Dermis blood vessel endothelial cell (primary cell): ENCODE results near the gene UST. TPM values are rescaled to one million over a fixed set of nuclear protein-coding genes. Genes with fewer than 3 reads are reported as not detected.
A peak's percentile ranks its signal among the peaks of the same experiment; 100 is the strongest.

Experiments used
- DNase-seq: peaks from one replicate; pipeline ENCODE4 v3.0.0; 2010
- total RNA-seq: library from RNA; depleted of rRNA; stranded (reverse); fragments of >200 nt; gene quantifications from 2 replicates; pipeline ENCODE4 v1.2.3, GENCODE V29; 2014

The UST gene
- total RNA-seq, 1 donor from 2014 or later: 0.34 TPM

DNA sequence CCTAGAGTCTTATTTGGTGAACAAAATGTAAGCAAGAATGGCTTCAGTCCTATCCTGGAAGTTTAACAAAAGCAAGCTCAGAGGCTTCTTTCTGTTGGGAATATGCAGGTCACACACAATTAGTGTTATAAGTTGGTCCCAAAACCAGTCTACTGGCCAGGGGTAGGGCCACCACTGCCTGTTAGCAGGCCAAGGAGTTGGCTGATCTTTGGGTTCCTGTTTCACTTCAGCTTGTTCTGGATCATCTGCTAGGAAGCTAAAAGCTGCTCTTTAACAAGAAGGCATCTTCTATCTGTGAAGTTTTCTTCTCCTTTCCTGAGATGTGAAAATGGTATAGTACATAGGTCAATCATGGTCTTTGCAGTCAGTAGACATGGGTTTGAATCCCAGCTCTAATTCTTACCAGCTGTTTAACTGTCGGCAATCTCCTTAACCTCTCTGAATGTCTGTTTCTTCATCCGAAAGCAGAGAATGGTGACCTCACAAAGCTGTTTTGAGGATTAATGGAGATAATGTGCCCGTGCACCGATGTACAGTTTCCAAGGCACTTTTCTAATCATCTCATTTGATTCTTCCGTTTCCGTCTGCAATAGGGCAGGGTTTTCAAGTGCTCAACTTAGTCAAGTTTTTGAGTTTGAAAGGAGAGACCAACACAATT, 299.5 kb downstream of the UST start:
- DNase-seq: no peak

DNA sequence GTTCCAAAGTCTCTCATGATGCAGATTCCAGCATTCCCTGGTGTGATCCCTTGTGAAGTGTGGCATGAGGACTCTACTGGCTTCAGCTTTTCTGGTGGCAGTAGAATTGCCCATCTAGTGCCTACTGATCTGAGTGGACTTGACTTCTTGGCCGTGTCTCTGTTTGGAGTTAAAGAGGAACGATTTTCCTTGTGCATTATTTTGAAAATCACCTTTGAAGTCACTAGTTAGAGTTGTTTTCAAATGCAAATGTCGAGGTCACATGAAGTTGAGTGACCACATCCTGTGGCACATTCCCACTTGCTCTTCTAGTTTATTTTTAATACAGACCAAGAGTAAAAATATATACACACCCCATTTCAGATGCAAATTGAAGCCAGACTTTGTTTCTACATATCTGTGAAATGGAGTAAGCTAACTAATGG, 300.0 kb downstream of the UST start:
- DNase-seq: no peak

DNA sequence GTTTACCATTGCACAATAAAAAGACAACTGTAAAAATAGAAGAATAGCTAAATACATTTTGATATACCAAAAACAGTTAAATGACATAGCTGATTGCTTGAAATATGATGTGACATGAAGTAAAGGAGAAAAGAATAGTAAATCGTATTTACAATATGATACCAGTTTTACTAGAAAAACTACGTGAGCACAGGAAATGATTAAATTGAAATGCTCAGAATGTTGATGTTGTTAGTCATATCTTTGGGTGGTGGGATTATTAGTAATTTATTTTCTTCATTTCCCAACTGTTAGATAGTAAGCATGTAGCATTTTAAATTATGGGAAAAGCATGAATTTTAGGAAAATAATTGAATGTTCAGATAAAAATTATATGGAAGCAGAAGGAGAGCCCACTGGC, 302.4 kb downstream of the UST start:
- peak; percentile 45 for DNase-seq

DNA sequence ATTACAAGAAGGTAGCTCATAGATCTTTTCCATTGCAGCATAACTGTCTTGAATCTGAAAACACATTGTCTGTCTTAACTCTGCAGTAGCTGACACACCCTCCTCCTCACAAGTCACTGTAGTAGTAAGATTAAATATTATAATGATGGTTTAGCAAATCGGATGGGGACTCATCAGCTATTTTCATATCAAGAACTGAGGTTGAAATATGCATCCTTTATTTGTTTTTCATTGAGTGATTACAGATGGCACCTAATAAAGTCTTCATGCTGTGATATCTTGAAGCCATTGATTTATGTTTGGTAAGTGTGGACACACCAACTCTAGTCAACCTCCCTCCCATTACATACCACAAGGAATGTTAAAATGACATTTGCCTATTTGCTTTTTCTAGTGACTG, 303.3 kb downstream of the UST start:
- DNase-seq: no peak

DNA sequence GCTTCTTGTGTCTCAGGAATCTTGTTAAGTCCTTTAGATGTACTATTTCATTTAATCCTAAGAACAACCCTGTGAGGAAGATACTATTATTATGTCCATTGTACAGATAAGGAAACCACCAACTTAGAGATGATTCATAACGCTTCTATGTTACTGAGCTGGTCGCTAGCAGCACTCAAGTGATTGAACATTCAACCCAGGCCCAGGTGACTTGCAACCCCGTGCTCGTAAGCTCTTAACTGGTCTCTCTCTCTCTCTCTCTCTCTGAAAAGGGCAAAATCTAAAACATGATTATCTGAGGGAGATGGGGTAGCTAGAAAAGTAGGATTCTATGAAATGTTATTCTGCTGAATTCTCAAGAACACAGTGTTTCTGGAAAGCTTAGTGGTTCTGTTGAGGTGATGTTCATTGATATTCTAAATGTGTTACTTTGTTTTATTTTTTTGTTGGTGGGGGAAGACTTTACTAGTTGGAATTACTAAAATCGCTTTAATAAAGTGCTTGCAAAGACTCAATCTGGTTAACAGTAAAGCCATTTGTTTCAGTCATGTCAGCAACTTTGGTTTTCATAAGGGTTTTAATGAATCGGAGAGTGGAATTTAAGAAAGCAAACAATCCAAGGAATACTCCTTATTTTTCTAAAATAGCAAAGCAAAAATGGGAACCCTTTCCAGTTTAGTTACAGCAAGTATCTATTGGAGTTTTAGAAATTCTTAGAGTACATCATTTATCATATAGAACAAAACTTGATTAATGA, 305.7 kb downstream of the UST start:
- no peak for DNase-seq

DNA sequence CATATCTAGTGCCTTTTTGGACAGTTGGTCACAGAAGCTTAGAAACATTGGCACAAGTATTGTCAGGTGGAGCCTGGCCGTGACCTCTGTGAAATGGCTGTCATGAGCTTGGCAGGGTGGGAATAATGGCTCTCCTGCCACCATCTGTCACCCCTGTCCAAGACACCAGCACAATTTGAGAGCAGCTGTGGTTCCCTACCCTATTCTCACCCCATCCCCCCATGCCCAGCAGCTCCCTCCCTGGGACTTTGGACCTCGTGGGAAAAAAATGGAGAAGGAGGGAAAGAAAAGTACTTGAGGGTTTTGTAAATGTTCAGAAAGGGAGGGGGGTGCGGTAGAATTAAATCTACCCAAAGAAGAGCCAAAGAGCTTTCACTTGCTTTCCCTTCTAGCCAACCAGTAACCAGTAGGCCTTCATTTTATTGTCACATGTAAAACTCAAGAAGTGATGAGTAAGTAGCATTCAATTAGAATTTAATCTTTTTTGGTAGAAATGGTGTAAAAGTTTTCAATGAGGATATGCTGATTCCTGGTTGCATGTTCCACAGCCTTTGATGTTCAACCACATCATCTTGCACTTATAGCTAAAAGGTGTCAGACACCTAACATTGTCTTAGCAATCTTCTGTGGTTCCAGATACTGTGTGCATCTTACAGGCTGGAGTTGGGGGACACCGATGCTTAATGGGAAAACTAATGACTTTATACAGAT, 307.2 kb downstream of the UST start:
- no peak for DNase-seq

DNA sequence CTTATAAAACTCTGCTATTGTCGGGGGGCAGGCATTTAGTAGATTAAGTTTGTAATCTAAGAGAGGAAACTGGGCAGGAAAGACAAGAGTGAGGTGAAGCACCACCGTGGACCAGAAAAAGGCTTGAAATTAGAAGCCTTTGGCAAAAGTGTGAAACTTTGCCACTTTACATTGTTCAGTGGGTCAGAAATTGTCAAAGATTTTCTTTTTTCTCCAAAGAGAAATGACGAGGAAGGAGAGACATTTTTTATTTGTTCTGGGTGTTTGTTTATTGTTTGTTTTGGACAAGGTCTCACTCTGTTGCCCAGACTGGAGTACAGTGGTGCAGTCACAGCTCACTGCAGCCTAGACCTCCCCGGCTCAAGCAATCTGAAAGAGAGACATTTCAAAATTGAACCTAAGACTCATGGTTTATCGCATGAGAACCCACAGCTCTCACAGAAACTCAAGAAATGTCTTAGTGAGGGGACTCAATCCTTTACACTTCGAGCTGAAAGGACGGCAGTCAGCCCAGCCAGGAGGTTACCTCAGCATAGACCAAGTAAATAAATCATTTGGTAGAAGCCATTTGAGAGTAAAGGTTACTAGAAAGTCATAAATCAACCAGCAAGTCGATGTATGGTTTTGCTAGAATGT, 307.8 kb downstream of the UST start:
- DNase-seq: no peak

DNA sequence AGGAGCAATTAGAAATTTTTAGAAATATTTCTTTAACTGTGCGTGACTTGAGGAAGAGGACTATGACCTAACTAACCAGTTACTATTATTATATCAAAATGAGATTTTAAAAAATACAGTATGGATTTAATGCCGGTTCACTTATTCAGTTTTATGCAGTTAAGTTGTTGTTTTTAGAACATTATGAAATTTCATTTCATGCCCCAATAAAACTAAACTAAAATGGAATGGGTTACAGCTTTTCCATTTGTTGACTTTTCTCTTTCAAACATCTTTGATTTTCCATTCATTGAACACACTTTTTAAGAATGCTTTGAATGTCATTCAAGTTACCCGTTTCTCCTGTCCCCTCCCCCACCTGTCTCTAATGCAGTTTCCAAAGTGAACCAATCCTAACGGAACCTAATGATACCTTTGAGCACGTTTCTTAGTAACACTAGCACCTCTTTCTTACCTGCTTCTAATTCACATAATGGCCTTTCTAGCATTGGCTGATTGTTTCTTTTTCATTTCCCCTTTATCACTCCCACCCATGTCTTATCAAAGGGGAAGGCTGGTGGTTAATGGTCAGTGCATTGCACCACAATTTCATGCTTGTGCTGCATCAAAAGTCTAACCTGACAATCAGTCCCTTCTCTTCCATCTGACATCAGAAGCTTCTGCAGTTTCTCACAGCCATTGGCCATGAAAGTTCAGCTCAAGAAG, 308.5 kb downstream of the UST start:
- no peak for DNase-seq

DNA sequence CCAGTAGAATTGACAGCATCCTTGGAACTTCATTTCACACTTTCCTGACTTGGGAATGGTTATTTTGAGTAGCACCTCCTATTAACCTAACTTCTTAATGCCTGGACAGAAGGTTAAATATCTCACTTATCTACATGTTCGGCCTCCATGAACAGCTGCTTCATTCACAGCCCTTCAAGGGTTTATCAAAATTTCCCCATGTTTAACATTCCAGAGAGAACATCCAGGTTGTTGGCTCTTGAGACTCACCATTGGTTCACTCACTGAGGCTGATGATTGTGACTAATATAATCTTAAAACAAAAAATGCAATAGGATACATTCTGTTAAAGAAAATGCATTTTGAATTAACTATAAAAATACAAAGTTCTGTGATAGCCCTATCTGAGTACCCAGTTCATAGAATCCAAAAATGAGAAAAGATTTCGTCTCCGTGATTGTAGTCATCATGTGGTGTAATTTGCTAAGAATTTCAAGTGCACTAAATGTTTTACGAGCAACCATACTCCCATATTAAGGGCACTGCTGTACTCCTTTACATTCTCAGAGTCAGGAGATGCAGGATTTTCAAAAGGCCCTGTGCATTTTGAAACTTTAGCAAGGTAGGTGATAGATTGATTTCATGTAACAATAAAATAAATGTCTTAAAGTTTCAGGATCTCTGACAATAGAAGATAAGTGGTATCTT, 310.1 kb downstream of the UST start:
- no peak for DNase-seq

DNA sequence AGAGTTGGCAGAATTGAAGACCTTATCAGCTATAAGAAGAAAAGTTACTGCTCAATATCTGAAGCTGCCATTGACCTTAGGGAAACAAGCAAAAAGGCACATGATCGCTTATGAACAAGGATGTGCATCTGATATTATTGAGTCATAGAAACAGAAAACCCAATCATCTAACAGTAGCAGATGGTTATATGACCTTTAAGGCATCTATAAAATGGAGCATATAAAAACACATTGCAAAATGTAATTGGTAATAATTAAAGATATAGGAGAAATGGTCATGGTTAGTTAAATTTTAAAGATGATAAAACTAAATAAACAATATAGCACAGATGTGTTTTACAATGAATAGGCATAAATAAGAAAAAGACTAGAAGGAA, 310.6 kb downstream of the UST start:
- no peak for DNase-seq

DNA sequence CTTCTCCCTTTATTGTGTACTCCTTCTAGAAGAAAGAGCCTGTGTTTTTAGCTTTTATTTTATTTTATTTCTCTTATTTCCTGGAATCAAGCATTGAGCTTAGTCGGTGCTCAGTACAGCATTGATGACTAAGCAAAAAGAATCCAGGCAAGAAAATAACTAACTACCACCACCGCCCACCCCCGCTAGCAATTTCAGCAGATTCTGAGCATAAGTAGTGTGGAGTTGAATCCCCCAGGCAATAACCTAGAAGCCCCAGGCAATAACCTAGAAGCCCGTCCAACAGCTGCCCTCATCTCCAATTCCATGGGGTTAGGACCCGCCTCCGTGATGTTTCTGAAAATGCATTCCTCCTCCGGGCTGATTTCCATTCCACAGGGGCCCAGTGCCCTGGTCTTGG, 312.7 kb downstream of the UST start:
- no peak for DNase-seq

DNA sequence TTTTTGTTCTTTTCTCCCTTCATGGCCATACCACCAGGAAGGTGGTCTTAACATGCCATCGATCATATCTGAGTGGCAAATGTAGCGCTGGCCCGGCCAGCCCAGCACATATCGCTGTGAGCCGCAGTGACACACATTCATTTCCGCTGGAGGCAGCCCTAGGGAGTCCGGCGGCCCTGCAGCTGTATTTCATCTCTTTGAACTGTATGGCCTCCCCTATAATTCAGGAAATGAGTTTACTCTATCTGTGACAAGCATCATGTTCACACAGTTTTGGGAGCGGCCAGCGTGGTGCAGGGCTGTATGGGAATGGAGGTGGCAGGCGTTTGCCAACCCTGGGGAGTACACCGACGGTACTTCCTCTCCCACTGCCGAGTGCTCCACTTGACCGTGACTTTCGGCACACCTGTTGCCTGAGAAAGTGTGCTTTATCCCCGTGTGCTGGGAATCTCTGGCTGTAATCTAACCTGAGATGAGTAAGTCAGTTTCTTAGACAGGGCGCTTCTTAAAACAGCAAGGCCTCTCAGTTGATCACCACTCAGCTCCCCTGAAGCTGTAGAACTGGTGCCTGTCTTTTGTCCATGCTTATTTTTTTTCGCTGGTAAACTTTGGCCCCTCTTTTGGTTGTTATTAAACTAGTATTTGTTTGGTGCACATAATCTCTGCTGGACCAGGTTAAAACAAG, 313.6 kb downstream of the UST start:
- DNase-seq: peak; percentile 60

DNA sequence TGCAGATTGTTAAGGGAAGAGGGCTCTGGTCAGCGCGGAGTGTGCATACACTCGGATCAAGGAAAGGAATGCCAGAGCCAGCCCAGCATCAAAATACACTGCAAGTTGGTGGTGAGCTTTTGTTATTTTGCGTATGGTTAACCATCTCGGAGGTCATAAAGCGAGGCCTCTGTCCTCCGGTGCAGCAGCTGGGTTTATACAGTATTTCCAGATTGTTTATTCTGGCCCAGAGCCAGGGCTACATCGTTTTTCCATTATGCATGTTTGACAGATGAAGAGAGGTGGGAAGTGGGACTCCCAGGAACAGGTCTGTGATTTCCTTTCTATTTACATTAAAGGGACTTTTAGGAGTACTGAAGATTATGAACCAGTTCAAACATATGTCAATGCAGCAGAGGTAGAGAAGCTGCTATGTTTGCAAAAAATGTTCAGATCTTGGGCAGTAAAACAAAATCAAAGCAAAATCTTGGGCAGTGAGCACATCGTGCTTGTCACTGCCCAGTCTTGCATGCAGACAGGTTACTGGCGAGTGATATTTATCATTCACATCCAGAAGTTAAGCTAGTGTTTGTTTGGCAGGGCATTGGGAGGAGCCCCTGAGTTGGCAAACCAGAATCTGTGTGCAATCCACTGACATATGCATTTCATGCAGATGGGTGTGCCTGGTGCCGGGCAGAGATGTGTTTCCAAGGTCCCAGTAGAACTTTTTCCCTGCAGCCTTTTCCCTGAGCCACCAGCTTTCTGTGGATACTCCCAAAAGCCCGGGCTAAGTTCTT, 314.3 kb downstream of the UST start:
- peak; percentile 70 for DNase-seq

DNA sequence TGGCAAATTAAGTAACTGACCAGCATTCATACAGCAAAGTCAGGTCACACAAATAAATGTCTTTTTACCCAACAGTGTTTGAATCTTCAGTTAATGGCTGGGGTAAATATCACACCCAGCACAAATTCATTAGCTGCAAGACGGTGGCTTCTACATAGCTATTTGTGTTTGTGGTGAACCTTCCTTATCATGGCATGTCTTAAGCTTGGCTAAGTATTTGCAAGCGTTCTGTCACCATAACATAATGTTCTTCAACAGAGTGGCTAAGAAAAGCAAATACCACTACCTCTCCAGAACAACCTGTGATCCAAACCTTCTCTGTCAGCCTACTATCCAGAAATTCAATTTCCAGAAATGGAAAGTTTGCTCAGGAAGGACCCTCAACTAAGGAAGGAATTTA, 315.1 kb downstream of the UST start:
- DNase-seq: no peak

DNA sequence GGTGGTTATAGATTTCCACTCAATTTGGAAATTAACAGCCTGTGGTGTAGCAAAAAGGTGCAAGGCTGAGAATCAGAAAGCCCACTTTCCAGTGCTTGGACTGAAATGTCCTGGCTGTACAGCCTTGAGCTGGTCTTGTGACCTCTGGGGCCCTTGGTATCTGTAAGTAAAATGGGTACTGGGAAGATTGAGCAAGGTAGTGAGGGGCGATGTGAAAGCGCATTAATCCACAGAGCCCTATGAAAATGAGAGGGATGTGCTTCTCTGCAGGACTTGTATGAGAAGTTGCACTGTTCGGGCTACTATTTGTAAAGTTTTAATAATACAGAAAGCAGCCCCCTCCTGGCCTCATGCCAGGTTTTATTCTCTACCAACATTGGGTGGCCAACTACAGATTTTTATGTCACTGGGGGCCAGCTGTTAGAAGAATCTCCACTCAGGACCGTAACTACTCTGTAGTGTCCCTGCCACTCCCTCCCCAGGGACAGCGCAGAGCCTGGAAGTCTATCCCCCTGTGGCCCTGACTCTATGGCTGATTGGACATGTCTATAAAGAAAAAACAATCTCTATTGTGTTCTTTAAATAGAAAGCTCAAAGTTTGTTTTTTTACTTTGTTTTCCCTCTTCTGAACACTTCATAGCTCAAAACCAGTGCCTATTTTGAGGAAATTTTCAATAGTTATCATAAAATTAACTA, 316.0 kb downstream of the UST start:
- DNase-seq: no peak

DNA sequence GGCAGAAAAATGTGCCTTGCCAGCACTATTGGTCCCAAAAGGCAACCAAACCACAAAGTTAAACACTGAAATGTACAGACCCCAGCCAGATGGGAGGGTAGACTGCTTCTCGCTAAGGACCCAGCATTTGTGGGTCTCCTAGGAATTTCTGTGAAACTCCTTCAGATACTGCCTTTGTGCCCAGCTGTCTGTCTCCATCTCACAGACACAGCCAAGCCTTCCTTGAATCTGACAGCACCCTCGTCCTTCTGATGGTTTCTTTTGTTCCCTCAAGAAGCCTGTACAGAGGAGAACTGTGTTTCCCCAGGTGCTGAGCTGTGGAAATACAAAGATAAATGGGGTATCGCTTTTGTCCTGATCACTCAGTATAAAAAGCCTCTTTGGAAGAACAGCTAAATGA, 316.6 kb downstream of the UST start:
- no peak for DNase-seq

DNA sequence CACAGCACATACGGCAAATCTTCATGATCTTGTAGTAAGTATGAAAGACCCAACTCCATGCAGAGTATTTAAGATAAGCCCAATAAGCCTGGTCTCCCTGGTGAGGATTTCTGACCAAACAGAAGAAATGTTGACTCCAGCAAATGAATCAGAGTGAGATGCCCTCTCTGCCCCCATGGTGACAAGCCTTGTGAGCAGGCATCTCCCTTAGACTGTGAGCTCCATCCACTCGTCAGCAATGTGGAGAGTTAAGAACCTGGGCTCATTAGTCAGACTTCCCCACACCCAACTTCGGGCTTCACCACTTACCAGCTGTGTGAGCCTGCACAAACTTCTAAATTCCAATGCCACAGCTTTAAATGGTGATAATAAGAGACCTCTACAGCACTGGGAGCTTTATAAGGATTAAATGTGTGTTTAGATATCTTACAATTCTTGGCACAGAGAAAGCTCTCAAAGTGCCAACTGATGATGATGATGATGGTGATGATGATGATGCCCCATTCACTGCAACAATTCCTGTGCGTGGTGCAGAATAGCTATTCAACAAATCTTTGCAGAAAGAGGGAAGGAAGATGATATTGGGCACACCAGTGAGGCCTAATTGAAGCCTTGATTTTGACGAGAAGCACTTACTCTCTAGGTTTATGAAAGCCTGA, 317.3 kb downstream of the UST start:
- DNase-seq: no peak

DNA sequence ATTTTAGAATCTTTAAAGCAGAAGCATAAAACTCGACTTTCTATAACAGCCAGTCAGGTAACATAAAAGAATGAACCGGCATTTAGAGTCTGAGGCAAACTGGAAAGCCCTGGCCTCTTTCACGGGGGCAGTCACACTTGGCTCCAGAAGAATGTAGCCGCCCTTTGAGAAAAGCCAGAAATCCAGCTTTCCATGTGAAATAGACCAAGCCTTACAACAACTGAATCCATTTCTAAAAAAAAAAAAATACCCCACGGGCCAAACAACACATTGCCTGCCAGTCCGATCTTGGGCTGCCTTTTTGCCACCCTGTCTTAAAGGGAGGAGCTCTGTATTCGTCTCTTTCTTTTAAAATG, 317.8 kb downstream of the UST start:
- no peak for DNase-seq

DNA sequence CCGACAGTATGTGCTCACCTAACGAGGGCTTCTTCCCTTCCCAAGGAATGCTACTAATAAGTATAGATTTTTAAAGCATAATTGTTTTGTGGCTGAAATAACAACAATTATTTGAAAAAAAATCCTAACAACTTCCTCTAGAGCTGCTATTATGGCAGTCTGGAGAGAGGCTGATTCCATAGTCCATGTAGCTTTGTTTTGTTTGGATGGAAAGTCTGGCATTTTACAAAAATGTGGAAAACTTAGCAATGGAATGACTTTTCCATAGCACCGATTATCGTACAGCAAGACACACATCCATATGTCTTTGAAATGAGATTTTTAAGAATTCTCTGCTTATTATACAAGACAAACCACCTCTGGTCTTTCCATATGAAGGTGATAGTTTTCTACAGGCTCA, 318.3 kb downstream of the UST start:
- peak; percentile 17 for DNase-seq
